Osteoblast (primary cell): Measurements from ENCODE around the gene RIPK4. TPM values are rescaled to one million over a fixed set of nuclear protein-coding genes. Genes with fewer than 3 reads are reported as not detected.
A peak's percentile ranks its signal among the peaks of the same experiment; 100 is the strongest.

Experiments
- DNase-seq: peaks from one replicate; pipeline ENCODE4 v3.0.0; 2011; ENCODE audit warnings: low spot score, mixed read lengths; ENCODE audit not compliant: insufficient read length; ENCODE audit errors: missing footprints
- H2AFZ ChIP-seq: 2 replicates; pipeline ENCODE4 v1.6.0; 2011; ENCODE audit warnings: mild to moderate bottlenecking, low read length
- H3K27ac ChIP-seq: 2 replicates; pipeline ENCODE4 v1.5.1; 2011; ENCODE audit warnings: mild to moderate bottlenecking, low read depth, low read length, moderate library complexity
- H3K27me3 ChIP-seq: 2 replicates; pipeline ENCODE4 v1.6.0; 2012; ENCODE audit warnings: mild to moderate bottlenecking, control low read depth, inconsistent platforms, low read length, moderate library complexity; ENCODE audit not compliant: insufficient read depth
- H3K36me3 ChIP-seq: 2 replicates; pipeline ENCODE4 v1.5.1; 2011; ENCODE audit warnings: mild to moderate bottlenecking, low read length, control low read depth, moderate library complexity; ENCODE audit not compliant: insufficient read depth
- H3K4me1 ChIP-seq: 2 replicates; pipeline ENCODE4 v1.5.1; 2011; ENCODE audit warnings: mild to moderate bottlenecking, low read length, control low read depth, moderate library complexity; ENCODE audit not compliant: insufficient read depth
- H3K4me2 ChIP-seq: 2 replicates; pipeline ENCODE4 v1.6.0; 2011; ENCODE audit warnings: mild to moderate bottlenecking, low read length; ENCODE audit not compliant: insufficient read depth
- H3K4me3 ChIP-seq: fragments of 200-600 bp; sonication (generic); 3 replicates; pipeline ENCODE4 v1.5.1; 2012; ENCODE audit warnings: mild to moderate bottlenecking, low read length, inconsistent platforms; ENCODE audit not compliant: insufficient read depth
- H3K79me2 ChIP-seq: 2 replicates; pipeline ENCODE4 v1.6.0; 2012; ENCODE audit warnings: mild to moderate bottlenecking, low read length, control low read depth, inconsistent platforms; ENCODE audit not compliant: insufficient read depth
- H3K9me3 ChIP-seq: 2 replicates; pipeline ENCODE4 v1.5.1; 2011; ENCODE audit warnings: low read depth, low read length, control low read depth
- H4K20me1 ChIP-seq: 2 replicates; pipeline ENCODE4 v1.6.0; 2012; ENCODE audit warnings: mild to moderate bottlenecking, low read length, control low read depth; ENCODE audit not compliant: insufficient read depth
- total RNA-seq: library from RNA; depleted of rRNA; stranded (reverse); fragments of >200 nt; gene quantifications from 2 replicates; pipeline ENCODE4 v1.2.3, GENCODE V29; 2012
- TF ChIP-seq, protein P1 (sequence below): IDR thresholded peaks from 2 replicates; pipeline ENCODE4 v1.5.1; 2011; ENCODE audit warnings: mild to moderate bottlenecking, low read depth, low read length, moderate library complexity; ENCODE audit errors: extremely low read depth

Gene RIPK4
- total RNA-seq, 1 donor: 2.2 TPM

DNA sequence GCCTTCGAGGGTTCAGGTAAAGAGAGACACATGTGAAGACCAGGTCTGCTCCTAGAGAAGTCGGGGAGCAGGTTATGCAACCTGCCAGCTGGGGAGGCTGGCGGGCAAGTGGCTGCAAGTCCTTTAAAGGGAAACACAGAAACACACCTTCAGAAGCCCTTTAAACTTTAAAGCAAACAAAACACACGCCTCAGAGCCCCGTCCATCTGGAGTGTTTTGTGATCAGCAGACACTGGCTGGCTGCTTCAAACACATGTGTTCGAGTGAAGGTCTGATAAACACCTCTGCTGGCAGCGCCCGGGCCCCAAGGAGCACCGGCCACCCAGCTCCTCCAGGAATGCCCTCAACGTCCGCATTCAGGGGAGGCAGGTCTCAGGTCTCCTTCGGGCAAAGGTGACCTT lies 15.2 kb downstream of the RIPK4 start:
- DNase-seq: no peak
- Histone ChIP-seq H3K27ac (no peak overlapping the region), H3K4me2 (no peak overlapping the region), H2AFZ (no peak overlapping the region), H3K36me3 (no peaks in the 10 kb centered on the region), H3K27me3 (no peaks in the 10 kb centered on the region), H3K79me2 (no peaks in the 10 kb centered on the region), H3K4me1 (peaks cover 11% of the 10 kb centered on the region), H3K9me3 (no peaks in the 10 kb centered on the region), H3K4me3 (no peak overlapping the region), H4K20me1 (no peaks in the 10 kb centered on the region)
- TF ChIP-seq, protein P1, sequence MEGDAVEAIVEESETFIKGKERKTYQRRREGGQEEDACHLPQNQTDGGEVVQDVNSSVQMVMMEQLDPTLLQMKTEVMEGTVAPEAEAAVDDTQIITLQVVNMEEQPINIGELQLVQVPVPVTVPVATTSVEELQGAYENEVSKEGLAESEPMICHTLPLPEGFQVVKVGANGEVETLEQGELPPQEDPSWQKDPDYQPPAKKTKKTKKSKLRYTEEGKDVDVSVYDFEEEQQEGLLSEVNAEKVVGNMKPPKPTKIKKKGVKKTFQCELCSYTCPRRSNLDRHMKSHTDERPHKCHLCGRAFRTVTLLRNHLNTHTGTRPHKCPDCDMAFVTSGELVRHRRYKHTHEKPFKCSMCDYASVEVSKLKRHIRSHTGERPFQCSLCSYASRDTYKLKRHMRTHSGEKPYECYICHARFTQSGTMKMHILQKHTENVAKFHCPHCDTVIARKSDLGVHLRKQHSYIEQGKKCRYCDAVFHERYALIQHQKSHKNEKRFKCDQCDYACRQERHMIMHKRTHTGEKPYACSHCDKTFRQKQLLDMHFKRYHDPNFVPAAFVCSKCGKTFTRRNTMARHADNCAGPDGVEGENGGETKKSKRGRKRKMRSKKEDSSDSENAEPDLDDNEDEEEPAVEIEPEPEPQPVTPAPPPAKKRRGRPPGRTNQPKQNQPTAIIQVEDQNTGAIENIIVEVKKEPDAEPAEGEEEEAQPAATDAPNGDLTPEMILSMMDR: no peak

DNA sequence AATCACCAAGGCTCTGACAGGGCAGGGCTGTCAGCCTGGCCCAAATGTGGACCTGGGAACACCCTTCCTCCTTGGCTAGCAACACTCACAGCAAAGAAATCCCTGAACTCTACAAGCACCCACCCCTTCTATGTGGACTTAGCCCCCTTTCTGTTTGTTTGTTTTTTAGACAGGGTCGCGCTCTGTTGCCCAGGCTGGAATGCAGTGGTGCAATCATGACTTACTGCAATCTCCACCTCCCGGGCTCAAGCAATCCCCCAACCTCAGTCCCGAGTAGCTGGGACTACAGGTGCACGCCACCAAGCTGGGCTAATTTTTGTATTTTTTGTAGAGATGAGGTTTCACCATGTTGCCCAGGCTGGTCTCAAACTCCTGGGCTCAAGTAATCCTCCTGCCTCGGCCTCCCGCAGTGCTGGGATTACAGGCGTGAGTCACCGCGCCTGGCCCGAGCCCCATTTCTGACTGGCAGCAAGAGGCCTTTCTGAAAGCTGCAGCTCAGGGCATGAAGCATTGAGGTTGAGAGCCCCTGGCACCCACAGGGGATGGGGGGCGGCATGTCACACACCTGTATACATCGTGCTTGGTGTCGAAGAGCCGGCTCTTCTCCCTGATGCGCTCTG lies 16.2 kb downstream of the RIPK4 start:
- no peak for DNase-seq
- Histone ChIP-seq H3K4me2 (no peak overlapping the region), H3K4me3 (no peak overlapping the region), H3K79me2 (no peaks in the 10 kb centered on the region), H4K20me1 (no peaks in the 10 kb centered on the region), H2AFZ (no peak overlapping the region), H3K9me3 (no peaks in the 10 kb centered on the region), H3K4me1 (peaks cover 11% of the 10 kb centered on the region), H3K27ac (no peak overlapping the region), H3K27me3 (no peaks in the 10 kb centered on the region), H3K36me3 (no peaks in the 10 kb centered on the region)
- TF ChIP-seq, protein P1: no peak

DNA sequence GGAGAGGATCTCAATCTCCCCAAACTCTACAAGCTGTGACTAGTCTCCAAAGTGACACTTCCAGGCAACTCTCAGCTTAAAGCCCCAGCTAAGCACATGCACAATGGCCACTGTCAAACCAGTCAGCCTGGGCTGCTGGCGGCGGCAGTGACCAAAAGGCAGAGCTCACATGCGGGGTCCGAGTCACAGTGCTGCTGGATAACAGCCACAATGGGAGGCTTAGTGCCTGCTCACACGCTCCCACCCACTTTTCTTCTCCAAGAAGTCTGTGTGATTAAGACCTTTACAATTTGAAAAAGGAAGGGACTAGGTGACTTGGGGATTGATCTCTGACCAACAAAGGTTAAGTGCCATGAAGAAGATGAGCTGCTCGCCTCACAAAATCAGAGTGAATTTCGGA lies 16.8 kb downstream of the RIPK4 start:
- peaks cover 11% of the 10 kb centered on the region for H3K4me1 ChIP-seq
- H2AFZ ChIP-seq: no peak overlapping the region
- H3K27me3 ChIP-seq: no peaks in the 10 kb centered on the region
- no peak overlapping the region for H3K27ac ChIP-seq
- H3K36me3 ChIP-seq: no peaks in the 10 kb centered on the region
- H3K79me2 ChIP-seq: no peaks in the 10 kb centered on the region
- H4K20me1 ChIP-seq: no peaks in the 10 kb centered on the region
- TF ChIP-seq, protein P1: no peak
- H3K9me3 ChIP-seq: no peaks in the 10 kb centered on the region
- H3K4me2 ChIP-seq: no peak overlapping the region
- peak; percentile 86 for DNase-seq
- no peak overlapping the region for H3K4me3 ChIP-seq

DNA sequence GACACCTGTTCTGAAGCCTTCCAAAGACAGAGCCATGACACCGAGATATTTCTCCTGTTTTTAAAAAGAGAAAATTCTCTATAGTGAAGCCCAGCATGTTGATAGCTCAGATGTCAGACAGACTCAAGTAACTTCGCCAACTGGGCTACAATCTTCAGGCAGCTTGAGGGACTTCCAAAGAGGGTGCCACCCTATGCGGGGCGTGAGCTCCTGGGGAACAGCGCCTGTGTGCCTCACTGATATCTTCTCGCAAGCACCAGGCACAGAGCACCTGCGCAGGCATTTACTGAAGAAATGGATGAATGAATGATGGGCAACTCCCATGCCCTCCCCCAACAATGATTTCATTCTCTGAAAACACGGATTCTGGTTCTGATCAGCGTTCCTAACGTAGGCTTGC lies 17.6 kb downstream of the RIPK4 start:
- no peaks in the 10 kb centered on the region for H3K79me2 ChIP-seq
- H3K4me3 ChIP-seq: no peak overlapping the region
- peaks cover 11% of the 10 kb centered on the region for H3K4me1 ChIP-seq
- no peak for DNase-seq
- H3K27me3 ChIP-seq: no peaks in the 10 kb centered on the region
- no peak overlapping the region for H2AFZ ChIP-seq
- H3K36me3 ChIP-seq: no peaks in the 10 kb centered on the region
- TF ChIP-seq, protein P1: no peak
- H3K4me2 ChIP-seq: no peak overlapping the region
- no peaks in the 10 kb centered on the region for H4K20me1 ChIP-seq
- H3K9me3 ChIP-seq: no peaks in the 10 kb centered on the region
- no peak overlapping the region for H3K27ac ChIP-seq
